Endothelial cell of umbilical vein (primary cell): ENCODE measurements around the gene ALKBH7.

ENCODE experiments used
- JUN ChIP-seq: IDR thresholded peaks from 2 replicates; pipeline ENCODE4 v1.6.1; 2011; ENCODE audit warnings: borderline replicate concordance, low read depth; ENCODE audit not compliant: insufficient read length, insufficient read depth
- TF ChIP-seq, protein P1 (sequence below), 2 donors: IDR thresholded peaks; 1 replicate in 1 of 2; 2 replicates in 1 of 2; pipeline ENCODE4 v1.5.1; 2011; ENCODE audit warnings: low read length in 2 of 2, mild to moderate bottlenecking in 2 of 2, moderate library complexity in 2 of 2, control low read depth in 1 of 2, inconsistent platforms in 1 of 2, low read depth in 1 of 2; ENCODE audit not compliant: insufficient read depth in 1 of 2; ENCODE audit errors: extremely low read depth in 1 of 2
- TF ChIP-seq, protein P2 (sequence below): IDR thresholded peaks from 2 replicates; pipeline ENCODE4 v1.6.1; 2011; ENCODE audit not compliant: insufficient read depth, insufficient read length

DNA sequence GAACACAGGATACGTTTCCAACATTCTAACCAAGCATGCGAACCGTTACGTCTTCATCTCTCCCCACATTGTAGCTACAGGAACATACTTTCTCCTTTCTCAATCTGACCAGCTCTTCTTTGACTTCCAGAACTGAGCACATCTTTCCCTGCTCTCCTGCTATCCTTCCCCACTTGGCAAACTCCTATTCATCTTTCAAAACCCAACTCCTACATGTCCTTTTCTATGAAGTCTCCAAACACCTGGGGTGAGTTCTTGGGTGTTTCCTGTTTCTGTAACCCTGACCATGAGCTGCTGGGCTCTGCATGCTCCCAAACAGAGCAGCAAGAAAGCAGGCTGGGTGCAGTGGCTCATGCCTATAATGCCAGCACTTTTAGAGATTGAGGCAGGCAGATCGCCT lies 45.8 kb upstream of the ALKBH7 start:
- TF ChIP-seq, protein P1, sequence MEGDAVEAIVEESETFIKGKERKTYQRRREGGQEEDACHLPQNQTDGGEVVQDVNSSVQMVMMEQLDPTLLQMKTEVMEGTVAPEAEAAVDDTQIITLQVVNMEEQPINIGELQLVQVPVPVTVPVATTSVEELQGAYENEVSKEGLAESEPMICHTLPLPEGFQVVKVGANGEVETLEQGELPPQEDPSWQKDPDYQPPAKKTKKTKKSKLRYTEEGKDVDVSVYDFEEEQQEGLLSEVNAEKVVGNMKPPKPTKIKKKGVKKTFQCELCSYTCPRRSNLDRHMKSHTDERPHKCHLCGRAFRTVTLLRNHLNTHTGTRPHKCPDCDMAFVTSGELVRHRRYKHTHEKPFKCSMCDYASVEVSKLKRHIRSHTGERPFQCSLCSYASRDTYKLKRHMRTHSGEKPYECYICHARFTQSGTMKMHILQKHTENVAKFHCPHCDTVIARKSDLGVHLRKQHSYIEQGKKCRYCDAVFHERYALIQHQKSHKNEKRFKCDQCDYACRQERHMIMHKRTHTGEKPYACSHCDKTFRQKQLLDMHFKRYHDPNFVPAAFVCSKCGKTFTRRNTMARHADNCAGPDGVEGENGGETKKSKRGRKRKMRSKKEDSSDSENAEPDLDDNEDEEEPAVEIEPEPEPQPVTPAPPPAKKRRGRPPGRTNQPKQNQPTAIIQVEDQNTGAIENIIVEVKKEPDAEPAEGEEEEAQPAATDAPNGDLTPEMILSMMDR (IDR thresholded peaks at IDR 0.05; ENCODE audit: extremely low read depth in 1 of 2, insufficient read depth in 1 of 2, low read depth in 1 of 2, low read length in 2 of 2), result no peak
- no peak for TF ChIP-seq JUN
- TF ChIP-seq, protein P2, sequence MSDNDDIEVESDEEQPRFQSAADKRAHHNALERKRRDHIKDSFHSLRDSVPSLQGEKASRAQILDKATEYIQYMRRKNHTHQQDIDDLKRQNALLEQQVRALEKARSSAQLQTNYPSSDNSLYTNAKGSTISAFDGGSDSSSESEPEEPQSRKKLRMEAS, result no peak
